Measurements from ENCODE around the gene DEPP1. TPM values are rescaled to one million over a fixed set of nuclear protein-coding genes. Genes with fewer than 3 reads are reported as not detected.
A peak's percentile ranks its signal among the peaks of the same experiment; 100 is the strongest.

DEPP1 gene
- total and polyA plus RNA-seq, 2 of the 13 experiments (the other 11 are each of a cell fraction or from before 2014, with no cell fraction given), result 14.8 to 270 TPM

DNA sequence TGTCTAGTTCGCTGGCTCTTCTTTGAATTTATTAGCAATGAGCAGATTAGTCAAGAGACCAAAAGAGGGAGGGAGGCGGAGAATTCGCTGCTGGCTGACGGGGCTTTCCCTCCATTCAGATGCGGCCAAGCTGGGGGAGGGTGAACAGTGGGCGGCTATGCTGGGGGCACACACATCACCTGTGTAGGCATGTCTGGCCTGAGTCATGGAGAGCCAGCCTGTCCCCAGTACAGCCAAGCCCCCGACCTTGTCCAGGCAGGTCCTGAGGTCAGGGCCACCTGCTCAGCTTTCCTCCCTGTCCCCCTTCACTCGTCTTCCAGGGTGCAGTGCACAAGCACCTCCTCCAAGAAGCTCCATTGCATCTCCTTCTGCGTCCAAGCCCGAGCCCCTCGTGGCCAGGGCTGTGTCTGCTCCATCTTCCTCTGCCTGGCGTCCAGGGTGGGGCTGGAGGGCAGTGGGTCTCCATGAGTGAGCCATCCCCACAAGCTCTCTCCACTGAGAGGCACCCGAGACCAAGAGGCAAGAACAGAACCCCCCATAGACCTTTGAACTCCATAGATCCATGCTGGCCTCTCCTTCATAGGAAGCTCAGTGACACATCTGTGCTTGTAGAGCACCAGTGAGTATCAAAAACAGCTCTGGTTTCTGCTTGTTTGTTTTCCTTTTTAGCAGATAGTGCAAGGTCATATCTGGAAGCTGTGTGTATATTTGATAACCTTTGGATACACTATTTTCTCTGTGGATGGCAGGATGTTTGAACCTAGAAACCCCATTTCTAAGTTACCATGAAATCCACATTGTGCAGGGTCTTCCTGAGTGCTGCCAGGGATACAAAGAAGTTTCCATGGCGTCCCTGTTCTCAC, 1.9 kb upstream of the DEPP1 start (continued):
- peak in 1 of 2 experiments; percentile 95; a peak in 2 of 4 replicates for TF ChIP-seq EP300 (IDR thresholded peaks at IDR 0.05; ENCODE audit: low read depth in 2 of 2, low read length in 2 of 2)
- TF ChIP-seq EP300 (CRISPR knock-in tag; IDR thresholded peaks at IDR 0.05; ENCODE audit: borderline replicate concordance), result peak; percentile 83; the same call in 1 of the 2 replicates
- no peak for TF ChIP-seq ZNF619 (CRISPR knock-in tag; IDR thresholded peaks at IDR 0.05)
- TF ChIP-seq, protein P1, sequence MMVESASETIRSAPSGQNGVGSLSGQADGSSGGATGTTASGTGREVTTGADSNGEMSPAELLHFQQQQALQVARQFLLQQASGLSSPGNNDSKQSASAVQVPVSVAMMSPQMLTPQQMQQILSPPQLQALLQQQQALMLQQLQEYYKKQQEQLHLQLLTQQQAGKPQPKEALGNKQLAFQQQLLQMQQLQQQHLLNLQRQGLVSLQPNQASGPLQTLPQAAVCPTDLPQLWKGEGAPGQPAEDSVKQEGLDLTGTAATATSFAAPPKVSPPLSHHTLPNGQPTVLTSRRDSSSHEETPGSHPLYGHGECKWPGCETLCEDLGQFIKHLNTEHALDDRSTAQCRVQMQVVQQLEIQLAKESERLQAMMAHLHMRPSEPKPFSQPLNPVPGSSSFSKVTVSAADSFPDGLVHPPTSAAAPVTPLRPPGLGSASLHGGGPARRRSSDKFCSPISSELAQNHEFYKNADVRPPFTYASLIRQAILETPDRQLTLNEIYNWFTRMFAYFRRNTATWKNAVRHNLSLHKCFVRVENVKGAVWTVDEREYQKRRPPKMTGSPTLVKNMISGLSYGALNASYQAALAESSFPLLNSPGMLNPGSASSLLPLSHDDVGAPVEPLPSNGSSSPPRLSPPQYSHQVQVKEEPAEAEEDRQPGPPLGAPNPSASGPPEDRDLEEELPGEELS (CRISPR knock-in tag; IDR thresholded peaks at IDR 0.05), result peak; percentile 97
- TF ChIP-seq ZNF180 (CRISPR knock-in tag; IDR thresholded peaks at IDR 0.05; ENCODE audit: borderline replicate concordance, low read depth), result no peak
- TF ChIP-seq, protein P2, sequence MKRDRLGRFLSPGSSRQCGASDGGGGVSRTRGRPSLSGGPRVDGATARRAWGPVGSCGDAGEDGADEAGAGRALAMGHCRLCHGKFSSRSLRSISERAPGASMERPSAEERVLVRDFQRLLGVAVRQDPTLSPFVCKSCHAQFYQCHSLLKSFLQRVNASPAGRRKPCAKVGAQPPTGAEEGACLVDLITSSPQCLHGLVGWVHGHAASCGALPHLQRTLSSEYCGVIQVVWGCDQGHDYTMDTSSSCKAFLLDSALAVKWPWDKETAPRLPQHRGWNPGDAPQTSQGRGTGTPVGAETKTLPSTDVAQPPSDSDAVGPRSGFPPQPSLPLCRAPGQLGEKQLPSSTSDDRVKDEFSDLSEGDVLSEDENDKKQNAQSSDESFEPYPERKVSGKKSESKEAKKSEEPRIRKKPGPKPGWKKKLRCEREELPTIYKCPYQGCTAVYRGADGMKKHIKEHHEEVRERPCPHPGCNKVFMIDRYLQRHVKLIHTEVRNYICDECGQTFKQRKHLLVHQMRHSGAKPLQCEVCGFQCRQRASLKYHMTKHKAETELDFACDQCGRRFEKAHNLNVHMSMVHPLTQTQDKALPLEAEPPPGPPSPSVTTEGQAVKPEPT (CRISPR knock-in tag; IDR thresholded peaks at IDR 0.05; ENCODE audit: low read depth), result no peak
- TF ChIP-seq, protein P3, sequence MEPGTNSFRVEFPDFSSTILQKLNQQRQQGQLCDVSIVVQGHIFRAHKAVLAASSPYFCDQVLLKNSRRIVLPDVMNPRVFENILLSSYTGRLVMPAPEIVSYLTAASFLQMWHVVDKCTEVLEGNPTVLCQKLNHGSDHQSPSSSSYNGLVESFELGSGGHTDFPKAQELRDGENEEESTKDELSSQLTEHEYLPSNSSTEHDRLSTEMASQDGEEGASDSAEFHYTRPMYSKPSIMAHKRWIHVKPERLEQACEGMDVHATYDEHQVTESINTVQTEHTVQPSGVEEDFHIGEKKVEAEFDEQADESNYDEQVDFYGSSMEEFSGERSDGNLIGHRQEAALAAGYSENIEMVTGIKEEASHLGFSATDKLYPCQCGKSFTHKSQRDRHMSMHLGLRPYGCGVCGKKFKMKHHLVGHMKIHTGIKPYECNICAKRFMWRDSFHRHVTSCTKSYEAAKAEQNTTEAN (CRISPR knock-in tag; conservative IDR thresholded peaks at IDR 0.05), result peak; percentile 71; the same call in 1 of the 2 replicates
- TF ChIP-seq KMT2B (CRISPR knock-in tag; IDR thresholded peaks at IDR 0.05), result peak; percentile 20; the same call in 1 of the 2 replicates
- TF ChIP-seq GTF3A (CRISPR knock-in tag; conservative IDR thresholded peaks at IDR 0.05), result no peak
- 0 out of 2 replicates have a peak, but pooled peaks have one; percentile 16 for TF ChIP-seq NFKBIZ (CRISPR knock-in tag; IDR thresholded peaks at IDR 0.05)
- TF ChIP-seq ZNF720 (CRISPR knock-in tag; IDR thresholded peaks at IDR 0.05), result no peak
- no peak for TF ChIP-seq PLRG1 (conservative IDR thresholded peaks at IDR 0.05)
- TF ChIP-seq ZSCAN22 (CRISPR knock-in tag; IDR thresholded peaks at IDR 0.05), result no peak
- TF ChIP-seq SPEN (CRISPR knock-in tag; IDR thresholded peaks at IDR 0.05; ENCODE audit: low read depth), result peak; percentile 89
- TF ChIP-seq GLI4 (CRISPR knock-in tag; IDR thresholded peaks at IDR 0.05; ENCODE audit: borderline replicate concordance), result no peak
- TF ChIP-seq, protein P4, sequence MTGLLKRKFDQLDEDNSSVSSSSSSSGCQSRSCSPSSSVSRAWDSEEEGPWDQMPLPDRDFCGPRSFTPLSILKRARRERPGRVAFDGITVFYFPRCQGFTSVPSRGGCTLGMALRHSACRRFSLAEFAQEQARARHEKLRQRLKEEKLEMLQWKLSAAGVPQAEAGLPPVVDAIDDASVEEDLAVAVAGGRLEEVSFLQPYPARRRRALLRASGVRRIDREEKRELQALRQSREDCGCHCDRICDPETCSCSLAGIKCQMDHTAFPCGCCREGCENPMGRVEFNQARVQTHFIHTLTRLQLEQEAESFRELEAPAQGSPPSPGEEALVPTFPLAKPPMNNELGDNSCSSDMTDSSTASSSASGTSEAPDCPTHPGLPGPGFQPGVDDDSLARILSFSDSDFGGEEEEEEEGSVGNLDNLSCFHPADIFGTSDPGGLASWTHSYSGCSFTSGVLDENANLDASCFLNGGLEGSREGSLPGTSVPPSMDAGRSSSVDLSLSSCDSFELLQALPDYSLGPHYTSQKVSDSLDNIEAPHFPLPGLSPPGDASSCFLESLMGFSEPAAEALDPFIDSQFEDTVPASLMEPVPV (CRISPR knock-in tag; IDR thresholded peaks at IDR 0.05), result no peak
- no peak for TF ChIP-seq ZNF207 (IDR thresholded peaks at IDR 0.05; ENCODE audit: borderline replicate concordance)
- TF ChIP-seq SRY (CRISPR knock-in tag; IDR thresholded peaks at IDR 0.05), result no peak
- TF ChIP-seq, protein P5, sequence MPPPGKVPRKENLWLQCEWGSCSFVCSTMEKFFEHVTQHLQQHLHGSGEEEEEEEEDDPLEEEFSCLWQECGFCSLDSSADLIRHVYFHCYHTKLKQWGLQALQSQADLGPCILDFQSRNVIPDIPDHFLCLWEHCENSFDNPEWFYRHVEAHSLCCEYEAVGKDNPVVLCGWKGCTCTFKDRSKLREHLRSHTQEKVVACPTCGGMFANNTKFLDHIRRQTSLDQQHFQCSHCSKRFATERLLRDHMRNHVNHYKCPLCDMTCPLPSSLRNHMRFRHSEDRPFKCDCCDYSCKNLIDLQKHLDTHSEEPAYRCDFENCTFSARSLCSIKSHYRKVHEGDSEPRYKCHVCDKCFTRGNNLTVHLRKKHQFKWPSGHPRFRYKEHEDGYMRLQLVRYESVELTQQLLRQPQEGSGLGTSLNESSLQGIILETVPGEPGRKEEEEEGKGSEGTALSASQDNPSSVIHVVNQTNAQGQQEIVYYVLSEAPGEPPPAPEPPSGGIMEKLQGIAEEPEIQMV (CRISPR knock-in tag; IDR thresholded peaks at IDR 0.05; ENCODE audit: low read depth), result no peak
- TF ChIP-seq ZNF644 (CRISPR knock-in tag; IDR thresholded peaks at IDR 0.05; ENCODE audit: low read depth), result no peak; the same call in 1 of the 2 replicates
- TF ChIP-seq MYNN (CRISPR knock-in tag; IDR thresholded peaks at IDR 0.05; ENCODE audit: low read depth), result no peak
